SK-N-SH (cell line): ENCODE measurements around the gene UBA3.
A peak's percentile ranks its signal among the peaks of the same experiment; 100 is the strongest.

ENCODE experiments used
- EP300 ChIP-seq, 2 experiments: IDR thresholded peaks; 2 replicates each; pipeline versions ENCODE4 v1.4.0 to v1.6.1; 2012; ENCODE audit warnings: borderline replicate concordance in 1 of 2, low read depth in 1 of 2, low read length in 1 of 2
- EZH2phosphoT487 ChIP-seq: fragments of 200-600 bp; sonication (generic); IDR thresholded peaks from 2 replicates; pipeline ENCODE4 v1.6.1; 2017; ENCODE audit warnings: low read depth, mixed run types, mild to moderate bottlenecking, antibody characterized with exemption, moderate library complexity, borderline replicate concordance
- GABPA ChIP-seq: IDR thresholded peaks from 2 replicates; pipeline ENCODE4 v1.4.0; 2012; ENCODE audit warnings: low read depth, mild to moderate bottlenecking
- GATA2 ChIP-seq: sonication (generic); formaldehyde crosslinking; IDR thresholded peaks from 2 replicates; pipeline ENCODE4 v1.5.0; 2020; ENCODE audit warnings: mild to moderate bottlenecking, missing genetic modification reagents
- MEF2A ChIP-seq: IDR thresholded peaks from 2 replicates; pipeline ENCODE4 v1.4.0; 2012; ENCODE audit warnings: low read depth, borderline replicate concordance
- RAD21 ChIP-seq: IDR thresholded peaks from 2 replicates; pipeline ENCODE4 v1.6.1; 2012; ENCODE audit warnings: mild to moderate bottlenecking, low read length
- RFX5 ChIP-seq: IDR thresholded peaks from 2 replicates; pipeline ENCODE4 v1.6.1; 2012; ENCODE audit warnings: mild to moderate bottlenecking, improper control_type of control experiment, low read length
- SIN3A ChIP-seq: IDR thresholded peaks from 2 replicates; pipeline ENCODE4 v1.6.1; 2012; ENCODE audit warnings: low read depth, mild to moderate bottlenecking, low read length, moderate library complexity, borderline replicate concordance
- YY1 ChIP-seq: IDR thresholded peaks from 2 replicates; pipeline ENCODE4 v1.4.0; 2012; ENCODE audit warnings: low read depth, mild to moderate bottlenecking
- TF ChIP-seq, protein P1 (sequence below): fragments of 200-600 bp; sonication (generic); IDR thresholded peaks from 2 replicates; pipeline ENCODE4 v1.6.1; 2017; ENCODE audit warnings: antibody characterized with exemption, mild to moderate bottlenecking, moderate library complexity
- TF ChIP-seq, protein P2 (sequence below): IDR thresholded peaks from 2 replicates; pipeline ENCODE4 v1.4.0; 2012; ENCODE audit warnings: low read depth
- TF ChIP-seq, protein P3 (sequence below): IDR thresholded peaks from 2 replicates; pipeline ENCODE4 v1.6.1; 2012; ENCODE audit warnings: mild to moderate bottlenecking, low read depth, low read length, moderate library complexity
- TF ChIP-seq, protein P4 (sequence below): fragments of 150-350 bp; IDR thresholded peaks from 2 replicates; pipeline ENCODE4 v1.6.1; 2017; ENCODE audit warnings: antibody characterized with exemption, low read length, low read depth, borderline replicate concordance

DNA sequence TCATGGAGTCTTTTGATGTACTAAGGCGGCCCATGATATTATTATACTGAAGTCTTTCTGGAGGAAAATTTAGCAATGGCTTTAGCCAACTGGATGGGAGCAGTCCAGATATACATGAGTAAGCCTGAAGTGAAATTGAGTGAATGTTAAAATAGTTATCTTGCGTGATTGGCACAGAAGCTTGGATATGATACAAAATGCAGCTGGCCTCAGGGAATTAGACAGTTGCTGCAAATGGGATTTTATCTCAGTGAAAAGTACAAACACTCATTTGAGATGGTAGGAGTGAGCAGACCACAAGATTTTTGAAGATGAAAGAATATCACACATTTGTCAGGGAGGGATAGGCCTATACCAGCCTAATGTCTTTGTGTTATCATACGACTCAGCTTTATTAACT is 33.4 kb upstream of the UBA3 start:
- TF ChIP-seq EP300 (IDR thresholded peaks at IDR 0.05; ENCODE audit: borderline replicate concordance in 1 of 2, low read depth in 1 of 2, low read length in 1 of 2), result 0 out of 4 replicates have a peak, but pooled peaks of 1 of the 2 experiments have one; percentile 9
- TF ChIP-seq EZH2phosphoT487, result no peak
- no peak for TF ChIP-seq GABPA
- TF ChIP-seq, protein P1, sequence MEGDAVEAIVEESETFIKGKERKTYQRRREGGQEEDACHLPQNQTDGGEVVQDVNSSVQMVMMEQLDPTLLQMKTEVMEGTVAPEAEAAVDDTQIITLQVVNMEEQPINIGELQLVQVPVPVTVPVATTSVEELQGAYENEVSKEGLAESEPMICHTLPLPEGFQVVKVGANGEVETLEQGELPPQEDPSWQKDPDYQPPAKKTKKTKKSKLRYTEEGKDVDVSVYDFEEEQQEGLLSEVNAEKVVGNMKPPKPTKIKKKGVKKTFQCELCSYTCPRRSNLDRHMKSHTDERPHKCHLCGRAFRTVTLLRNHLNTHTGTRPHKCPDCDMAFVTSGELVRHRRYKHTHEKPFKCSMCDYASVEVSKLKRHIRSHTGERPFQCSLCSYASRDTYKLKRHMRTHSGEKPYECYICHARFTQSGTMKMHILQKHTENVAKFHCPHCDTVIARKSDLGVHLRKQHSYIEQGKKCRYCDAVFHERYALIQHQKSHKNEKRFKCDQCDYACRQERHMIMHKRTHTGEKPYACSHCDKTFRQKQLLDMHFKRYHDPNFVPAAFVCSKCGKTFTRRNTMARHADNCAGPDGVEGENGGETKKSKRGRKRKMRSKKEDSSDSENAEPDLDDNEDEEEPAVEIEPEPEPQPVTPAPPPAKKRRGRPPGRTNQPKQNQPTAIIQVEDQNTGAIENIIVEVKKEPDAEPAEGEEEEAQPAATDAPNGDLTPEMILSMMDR, result no peak
- peak; percentile 65 for TF ChIP-seq GATA2 (CRISPR knock-in tag)
- TF ChIP-seq MEF2A, result no peak
- TF ChIP-seq, protein P2, sequence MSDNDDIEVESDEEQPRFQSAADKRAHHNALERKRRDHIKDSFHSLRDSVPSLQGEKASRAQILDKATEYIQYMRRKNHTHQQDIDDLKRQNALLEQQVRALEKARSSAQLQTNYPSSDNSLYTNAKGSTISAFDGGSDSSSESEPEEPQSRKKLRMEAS, result no peak
- TF ChIP-seq YY1, result no peak
- TF ChIP-seq, protein P3, sequence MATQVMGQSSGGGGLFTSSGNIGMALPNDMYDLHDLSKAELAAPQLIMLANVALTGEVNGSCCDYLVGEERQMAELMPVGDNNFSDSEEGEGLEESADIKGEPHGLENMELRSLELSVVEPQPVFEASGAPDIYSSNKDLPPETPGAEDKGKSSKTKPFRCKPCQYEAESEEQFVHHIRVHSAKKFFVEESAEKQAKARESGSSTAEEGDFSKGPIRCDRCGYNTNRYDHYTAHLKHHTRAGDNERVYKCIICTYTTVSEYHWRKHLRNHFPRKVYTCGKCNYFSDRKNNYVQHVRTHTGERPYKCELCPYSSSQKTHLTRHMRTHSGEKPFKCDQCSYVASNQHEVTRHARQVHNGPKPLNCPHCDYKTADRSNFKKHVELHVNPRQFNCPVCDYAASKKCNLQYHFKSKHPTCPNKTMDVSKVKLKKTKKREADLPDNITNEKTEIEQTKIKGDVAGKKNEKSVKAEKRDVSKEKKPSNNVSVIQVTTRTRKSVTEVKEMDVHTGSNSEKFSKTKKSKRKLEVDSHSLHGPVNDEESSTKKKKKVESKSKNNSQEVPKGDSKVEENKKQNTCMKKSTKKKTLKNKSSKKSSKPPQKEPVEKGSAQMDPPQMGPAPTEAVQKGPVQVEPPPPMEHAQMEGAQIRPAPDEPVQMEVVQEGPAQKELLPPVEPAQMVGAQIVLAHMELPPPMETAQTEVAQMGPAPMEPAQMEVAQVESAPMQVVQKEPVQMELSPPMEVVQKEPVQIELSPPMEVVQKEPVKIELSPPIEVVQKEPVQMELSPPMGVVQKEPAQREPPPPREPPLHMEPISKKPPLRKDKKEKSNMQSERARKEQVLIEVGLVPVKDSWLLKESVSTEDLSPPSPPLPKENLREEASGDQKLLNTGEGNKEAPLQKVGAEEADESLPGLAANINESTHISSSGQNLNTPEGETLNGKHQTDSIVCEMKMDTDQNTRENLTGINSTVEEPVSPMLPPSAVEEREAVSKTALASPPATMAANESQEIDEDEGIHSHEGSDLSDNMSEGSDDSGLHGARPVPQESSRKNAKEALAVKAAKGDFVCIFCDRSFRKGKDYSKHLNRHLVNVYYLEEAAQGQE, result no peak
- TF ChIP-seq RFX5, result no peak
- no peak for TF ChIP-seq SIN3A
- TF ChIP-seq, protein P4, sequence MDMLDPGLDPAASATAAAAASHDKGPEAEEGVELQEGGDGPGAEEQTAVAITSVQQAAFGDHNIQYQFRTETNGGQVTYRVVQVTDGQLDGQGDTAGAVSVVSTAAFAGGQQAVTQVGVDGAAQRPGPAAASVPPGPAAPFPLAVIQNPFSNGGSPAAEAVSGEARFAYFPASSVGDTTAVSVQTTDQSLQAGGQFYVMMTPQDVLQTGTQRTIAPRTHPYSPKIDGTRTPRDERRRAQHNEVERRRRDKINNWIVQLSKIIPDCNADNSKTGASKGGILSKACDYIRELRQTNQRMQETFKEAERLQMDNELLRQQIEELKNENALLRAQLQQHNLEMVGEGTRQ, result no peak
- no peak for TF ChIP-seq RAD21
